Endothelial cell of umbilical vein (primary cell): ENCODE measurements around the gene NME4. TPM values are rescaled to one million over a fixed set of nuclear protein-coding genes. Genes with fewer than 3 reads are reported as not detected.

Source experiments
- BruUV-seq: library from RNA; stranded (reverse); fragments of 400-500 nt; replicated peaks from 2 replicates; lab custom pipeline; 2021; lab: Mats Ljungman, UMichigan
- CTCF ChIA-PET: fragments of 300-600, 350-600 bp; sonication (Branson Sonifier 250); formaldehyde crosslinking; loops from one replicate; lab custom pipeline; 2021; ENCODE audit warnings: antibody characterized with exemption, inconsistent platforms; lab: Charles Lee
- POLR2A ChIA-PET: fragments of 300-600, 350-600 bp; sonication (Branson Sonifier 250); formaldehyde crosslinking; loops from one replicate; lab custom pipeline; 2021; ENCODE audit warnings: antibody characterized with exemption, inconsistent platforms; lab: Charles Lee
- DNase-seq: peaks from one replicate; pipeline ENCODE4 v3.0.0-alpha.2; 2011; ENCODE audit warnings: low read depth, low spot score
- FAIRE-seq: peaks from 2 replicates; lab custom pipeline; 2011; peaks lifted over from hg19 to GRCh38; lab: Jason Lieb, UNC
- H2AFZ ChIP-seq: 2 replicates; pipeline ENCODE4 v1.6.0; 2012; ENCODE audit warnings: low read depth, low read length, control low read depth, inconsistent platforms
- H3K27ac ChIP-seq: 2 replicates; pipeline ENCODE4 v1.5.1; 2011; ENCODE audit warnings: low read depth, mild to moderate bottlenecking, control low read depth, low read length, moderate library complexity; ENCODE audit not compliant: insufficient read depth
- H3K27me3 ChIP-seq, 2 experiments: 2 replicates each; pipeline versions ENCODE4 v1.6.0 to v1.6.1; 2011; ENCODE audit warnings: low read length in 2 of 2, mixed read lengths in 1 of 2; ENCODE audit not compliant: control insufficient read depth in 2 of 2, insufficient read depth in 2 of 2
- H3K36me3 ChIP-seq, 2 experiments: 2 replicates in 1 of 2; 3 replicates in 1 of 2; pipeline ENCODE4 v1.5.1; 2011; ENCODE audit warnings: low read length in 2 of 2, mild to moderate bottlenecking in 1 of 2, moderate library complexity in 1 of 2; ENCODE audit not compliant: control insufficient read depth in 2 of 2, insufficient read depth in 2 of 2; ENCODE audit errors: extremely low read depth in 1 of 2
- H3K4me1 ChIP-seq: 3 replicates; pipeline ENCODE4 v1.5.1; 2011; ENCODE audit warnings: mild to moderate bottlenecking, low read length; ENCODE audit not compliant: control insufficient read depth, insufficient read depth; ENCODE audit errors: extremely low read depth
- H3K4me2 ChIP-seq: 2 replicates; pipeline ENCODE4 v1.6.1; 2011; ENCODE audit warnings: low read length, control low read depth, mixed read lengths; ENCODE audit not compliant: insufficient read depth
- H3K4me3 ChIP-seq, 3 experiments: fragments of 200-600 bp in 1 of 3; sonication (generic), shearing (Covaris generic) in 1 of 3; replicated peaks in 1 of 3; 2 replicates each; pipeline ENCODE4 v1.5.1; 2011 to 2016; ENCODE audit warnings: control low read depth in 3 of 3, low read length in 3 of 3, mild to moderate bottlenecking in 2 of 3, inconsistent platforms in 1 of 3, low read depth in 1 of 3, moderate library complexity in 1 of 3; ENCODE audit not compliant: insufficient read depth in 1 of 3
- H3K79me2 ChIP-seq: 2 replicates; pipeline ENCODE4 v1.6.0; 2012; ENCODE audit warnings: low read length, inconsistent platforms; ENCODE audit not compliant: control insufficient read depth, insufficient read depth
- H3K9ac ChIP-seq: replicated peaks from 2 replicates; pipeline ENCODE3; 2011; ENCODE audit warnings: low read length, control low read depth; ENCODE audit not compliant: insufficient read depth; ENCODE audit errors: extremely low read depth
- H3K9me1 ChIP-seq: replicated peaks from 3 replicates; pipeline ENCODE4 v1.6.0; 2011; ENCODE audit warnings: mild to moderate bottlenecking, low read length; ENCODE audit not compliant: control insufficient read depth, insufficient read depth; ENCODE audit errors: extremely low read depth
- H3K9me3 ChIP-seq: replicated peaks from 2 replicates; pipeline ENCODE4 v1.5.1; 2012; ENCODE audit warnings: low read length, inconsistent platforms; ENCODE audit not compliant: control insufficient read depth, insufficient read depth
- H4K20me1 ChIP-seq: replicated peaks from 2 replicates; pipeline ENCODE3; 2011; ENCODE audit warnings: mild to moderate bottlenecking, low read length; ENCODE audit not compliant: control insufficient read depth, insufficient read depth; ENCODE audit errors: extremely low read depth
- CTCF ChIP-seq, 2 donors: IDR thresholded peaks; 1 replicate in 1 of 2; 2 replicates in 1 of 2; pipeline ENCODE4 v1.5.1; 2011; ENCODE audit warnings: low read length in 2 of 2, mild to moderate bottlenecking in 2 of 2, moderate library complexity in 2 of 2, control low read depth in 1 of 2, inconsistent platforms in 1 of 2, low read depth in 1 of 2; ENCODE audit not compliant: insufficient read depth in 1 of 2; ENCODE audit errors: extremely low read depth in 1 of 2
- EZH2 ChIP-seq: IDR thresholded peaks from 2 replicates; pipeline ENCODE4 v1.6.1; 2012; ENCODE audit warnings: borderline replicate concordance, low read depth, mild to moderate bottlenecking, moderate library complexity, low read length, inconsistent platforms; ENCODE audit not compliant: severe bottlenecking
- FOS ChIP-seq: IDR thresholded peaks from 2 replicates; pipeline ENCODE4 v1.6.1; 2011; ENCODE audit warnings: mild to moderate bottlenecking, low read length, moderate library complexity, borderline replicate concordance; ENCODE audit not compliant: insufficient read depth
- GATA2 ChIP-seq: IDR thresholded peaks from 2 replicates; pipeline ENCODE4 v1.7.0; 2011; ENCODE audit warnings: low read depth, mild to moderate bottlenecking, moderate library complexity, mixed read lengths, low read length; ENCODE audit not compliant: insufficient read length, insufficient read depth
- JUN ChIP-seq: IDR thresholded peaks from 2 replicates; pipeline ENCODE4 v1.6.1; 2011; ENCODE audit warnings: borderline replicate concordance, low read depth; ENCODE audit not compliant: insufficient read length, insufficient read depth
- MAX ChIP-seq: IDR thresholded peaks from 2 replicates; pipeline ENCODE4 v1.6.1; 2011; ENCODE audit not compliant: insufficient read depth, insufficient read length
- MYC ChIP-seq: IDR thresholded peaks from one replicate; pipeline ENCODE4 v1.6.1; 2011; ENCODE audit warnings: mild to moderate bottlenecking, low read depth, low read length
- POLR2A ChIP-seq: IDR thresholded peaks from 2 replicates; pipeline ENCODE4 v1.6.1; 2012; ENCODE audit warnings: low read depth, mild to moderate bottlenecking, control low read depth, low read length
- POLR2AphosphoS5 ChIP-seq: IDR thresholded peaks from 2 replicates; pipeline ENCODE4 v1.6.1; 2012; ENCODE audit warnings: low read depth, mild to moderate bottlenecking, control low read depth, low read length, moderate library complexity; ENCODE audit not compliant: insufficient read depth
- dilution Hi-C: fragments of 300-500 bp; cut with MboI; formaldehyde crosslinking; loops from one replicate; pipeline ENCODE4 v1.15.0; 2019; ENCODE audit warnings: low sequenced_read_pairs; ENCODE audit not compliant: extremely low pct_ligation_motif_present
- intact Hi-C: fragments of 100-400 bp; cut with micrococcal nuclease; formaldehyde crosslinking; loops from one replicate; pipeline ENCODE4 v1.10.0; 2022
- polyA plus RNA-seq, 4 experiments: library from polyadenylated mRNA; depleted of rRNA in 3 of 4; stranded (reverse) in 3 of 4; unstranded in 1 of 4; fragments of >200 nt; gene quantifications; 2 replicates each; pipeline versions ENCODE4 v1.2.1 to v1.2.3, GENCODE V29; 2011 to 2012; ENCODE audit warnings: missing spikeins in 1 of 4
- total RNA-seq: library from RNA; stranded (reverse); gene quantifications from 2 replicates; pipeline ENCODE4 v1.2.3, GENCODE V29; 2021

NME4 gene
- total and polyA plus RNA-seq, 2 donors (not counting 3 experiments of a cell fraction or from before 2014, with no cell fraction given) = 170 to 264 TPM

- H2AFZ ChIP-seq = no peak overlapping the region
- H3K27ac ChIP-seq = no peak overlapping the region
- H3K4me2 ChIP-seq = no peak overlapping the region
- BruUV-seq = no TSS peak
- H3K9ac ChIP-seq = no peak overlapping the region
- no peak for FAIRE-seq
- POLR2A ChIA-PET = no interaction called here
- CTCF ChIA-PET = no interaction called here
- intact Hi-C loops = no loop called here
- H4K20me1 ChIP-seq = no peaks in the 10 kb centered on the region
- H3K4me3 ChIP-seq = no peak overlapping the region
- no peaks in the 10 kb centered on the region for H3K79me2 ChIP-seq
- dilution Hi-C loops = no loop called here
- no peaks in the 10 kb centered on the region for H3K9me1 ChIP-seq
- peaks cover 10% of the 10 kb centered on the region for H3K4me1 ChIP-seq
- TF ChIP-seq MYC (no peak), MAX (no peak), EZH2 (no peak), POLR2A (no peak), FOS (no peak), GATA2 (no peak), JUN (no peak), POLR2AphosphoS5 (no peak), CTCF (IDR thresholded peaks at IDR 0.05; ENCODE audit: extremely low read depth in 1 of 2, insufficient read depth in 1 of 2, low read depth in 1 of 2, low read length in 2 of 2) (no peak)
- peaks cover 0 to 6% of the 10 kb centered on the region in 2 experiments for H3K36me3 ChIP-seq
- H3K27me3 ChIP-seq = no peaks in the 10 kb centered on the region
- no peak for DNase-seq
- H3K9me3 ChIP-seq = no peaks in the 10 kb centered on the region
These were observed 8.0 kb downstream of the NME4 start for GRCh38 chr16:404971-405486.
